Measurements from ENCODE around the gene CCL7. TPM values are rescaled to one million over a fixed set of nuclear protein-coding genes. Genes with fewer than 3 reads are reported as not detected.

CCL7 gene
- polyA plus RNA-seq, 4 donors, result 0.15 TPM; not detected in 3

GRCh38 chr17:34257299-34257985 lies 12.6 kb upstream of the CCL7 start:
- WGBS, 3 donors, result 76 to 78% (median 78%) methylated on average over 5 of the region's 5 CpGs

GRCh38 chr17:34257986-34258326 lies 12.1 kb upstream of the CCL7 start:
- no peak overlapping the region for H3K4me3 ChIP-seq (ENCODE audit: low read depth in 1 of 3, low read length in 3 of 3)
- no peak overlapping the region for H3K27ac ChIP-seq (ENCODE audit: low read depth in 1 of 3, low read length in 2 of 3)
- 71 to 100% (median 93%) methylated on average over 1 of the region's 1 CpG for whole genome bisulfite sequencing, 3 donors
- no peak for DNase-seq
- H3K36me3 ChIP-seq (ENCODE audit: control insufficient read depth in 3 of 3, insufficient read depth in 2 of 3, low read depth in 1 of 3, low read length in 3 of 3), result no peaks in the 10 kb centered on the region
- H3K9me3 ChIP-seq (ENCODE audit: control insufficient read depth in 2 of 2, insufficient read depth in 1 of 2, low read depth in 1 of 2, low read length in 1 of 2), result no peaks in the 10 kb centered on the region
- peaks cover 0 to 2% (median 0%) of the 10 kb centered on the region in 3 donors for H3K27me3 ChIP-seq (ENCODE audit: control insufficient read depth in 3 of 3, insufficient read depth in 3 of 3, low read length in 3 of 3)
- peaks cover 0 to 18% (median 2%) of the 10 kb centered on the region in 3 donors for H3K4me1 ChIP-seq (ENCODE audit: control insufficient read depth in 3 of 3, insufficient read depth in 2 of 3, low read depth in 1 of 3, low read length in 2 of 3)
- no peak for FAIRE-seq

More at GRCh38 chr17:34257299-34257985, 12.6 kb upstream of the CCL7 start:
- Histone ChIP-seq H3K27ac (ENCODE audit: low read depth in 1 of 3, low read length in 2 of 3) (no peak overlapping the region), H3K27me3 (ENCODE audit: control insufficient read depth in 3 of 3, insufficient read depth in 3 of 3, low read length in 3 of 3) (peaks cover 0 to 2% (median 0%) of the 10 kb centered on the region in 3 donors), H3K4me3 (ENCODE audit: low read depth in 1 of 3, low read length in 3 of 3) (no peak overlapping the region), H3K9me3 (ENCODE audit: control insufficient read depth in 2 of 2, insufficient read depth in 1 of 2, low read depth in 1 of 2, low read length in 1 of 2) (no peaks in the 10 kb centered on the region), H3K36me3 (ENCODE audit: control insufficient read depth in 3 of 3, insufficient read depth in 2 of 3, low read depth in 1 of 3, low read length in 3 of 3) (no peaks in the 10 kb centered on the region), H3K4me1 (ENCODE audit: control insufficient read depth in 3 of 3, insufficient read depth in 2 of 3, low read depth in 1 of 3, low read length in 2 of 3) (peaks cover 0 to 23% (median 2%) of the 10 kb centered on the region in 3 donors)
- no peak for DNase-seq
- FAIRE-seq, result no peak

GRCh38 chr17:34259146-34259545 lies 10.9 kb upstream of the CCL7 start:
- Histone ChIP-seq H3K4me3 (ENCODE audit: low read depth in 1 of 3, low read length in 3 of 3) (no peak overlapping the region), H3K36me3 (ENCODE audit: control insufficient read depth in 3 of 3, insufficient read depth in 2 of 3, low read depth in 1 of 3, low read length in 3 of 3) (no peaks in the 10 kb centered on the region), H3K27me3 (ENCODE audit: control insufficient read depth in 3 of 3, insufficient read depth in 3 of 3, low read length in 3 of 3) (peaks cover 0 to 2% (median 0%) of the 10 kb centered on the region in 3 donors), H3K27ac (ENCODE audit: low read depth in 1 of 3, low read length in 2 of 3) (no peak overlapping the region), H3K4me1 (ENCODE audit: control insufficient read depth in 3 of 3, insufficient read depth in 2 of 3, low read depth in 1 of 3, low read length in 2 of 3) (peaks cover 0 to 10% (median 0%) of the 10 kb centered on the region in 3 donors), H3K9me3 (ENCODE audit: control insufficient read depth in 2 of 2, insufficient read depth in 1 of 2, low read depth in 1 of 2, low read length in 1 of 2) (no peaks in the 10 kb centered on the region)
- FAIRE-seq (no peak), DNase-seq (no peak)

GRCh38 chr17:34260861-34261260 lies 9.2 kb upstream of the CCL7 start:
- H3K4me3 ChIP-seq (ENCODE audit: low read depth in 1 of 3, low read length in 3 of 3), result no peak overlapping the region
- H3K36me3 ChIP-seq (ENCODE audit: control insufficient read depth in 3 of 3, insufficient read depth in 2 of 3, low read depth in 1 of 3, low read length in 3 of 3), result no peaks in the 10 kb centered on the region
- WGBS, 3 donors, result 65 to 83% (median 75%) methylated on average over 4 of the region's 4 CpGs
- no peak overlapping the region for H3K27ac ChIP-seq (ENCODE audit: low read depth in 1 of 3, low read length in 2 of 3)
- DNase-seq, result no peak
- H3K9me3 ChIP-seq (ENCODE audit: control insufficient read depth in 2 of 2, insufficient read depth in 1 of 2, low read depth in 1 of 2, low read length in 1 of 2), result no peaks in the 10 kb centered on the region
- no peak for FAIRE-seq
- H3K4me1 ChIP-seq (ENCODE audit: control insufficient read depth in 3 of 3, insufficient read depth in 2 of 3, low read depth in 1 of 3, low read length in 2 of 3), result no peaks in the 10 kb centered on the region
- no peaks in the 10 kb centered on the region for H3K27me3 ChIP-seq (ENCODE audit: control insufficient read depth in 3 of 3, insufficient read depth in 3 of 3, low read length in 3 of 3)

- Histone ChIP-seq H3K27ac (ENCODE audit: low read depth in 1 of 3, low read length in 2 of 3) (no peak overlapping the region), H3K4me1 (ENCODE audit: control insufficient read depth in 3 of 3, insufficient read depth in 2 of 3, low read depth in 1 of 3, low read length in 2 of 3) (no peaks in the 10 kb centered on the region), H3K9me3 (ENCODE audit: control insufficient read depth in 2 of 2, insufficient read depth in 1 of 2, low read depth in 1 of 2, low read length in 1 of 2) (no peaks in the 10 kb centered on the region), H3K4me3 (ENCODE audit: low read depth in 1 of 3, low read length in 3 of 3) (no peak overlapping the region), H3K36me3 (ENCODE audit: control insufficient read depth in 3 of 3, insufficient read depth in 2 of 3, low read depth in 1 of 3, low read length in 3 of 3) (no peaks in the 10 kb centered on the region), H3K27me3 (ENCODE audit: control insufficient read depth in 3 of 3, insufficient read depth in 3 of 3, low read length in 3 of 3) (peaks cover 0 to 4% (median 0%) of the 10 kb centered on the region in 3 donors)
- FAIRE-seq, result no peak
- DNase-seq, result no peak
- 79 to 83% (median 82%) methylated on average over 5 of the region's 5 CpGs for WGBS, 3 donors
Measured at GRCh38 chr17:34261568-34262337, 8.3 kb upstream of the CCL7 start.

- peaks cover 0 to 4% (median 0%) of the 10 kb centered on the region in 3 donors for H3K27me3 ChIP-seq (ENCODE audit: control insufficient read depth in 3 of 3, insufficient read depth in 3 of 3, low read length in 3 of 3)
- H3K36me3 ChIP-seq (ENCODE audit: control insufficient read depth in 3 of 3, insufficient read depth in 2 of 3, low read depth in 1 of 3, low read length in 3 of 3), result no peaks in the 10 kb centered on the region
- H3K4me3 ChIP-seq (ENCODE audit: low read depth in 1 of 3, low read length in 3 of 3), result no peak overlapping the region
- no peaks in the 10 kb centered on the region for H3K4me1 ChIP-seq (ENCODE audit: control insufficient read depth in 3 of 3, insufficient read depth in 2 of 3, low read depth in 1 of 3, low read length in 2 of 3)
- FAIRE-seq (no peak), DNase-seq (no peak)
- H3K27ac ChIP-seq (ENCODE audit: low read depth in 1 of 3, low read length in 2 of 3), result no peak overlapping the region
- WGBS, 3 donors, result 25 to 57% (median 35%) methylated on average over 3 of the region's 3 CpGs
- H3K9me3 ChIP-seq (ENCODE audit: control insufficient read depth in 2 of 2, insufficient read depth in 1 of 2, low read depth in 1 of 2, low read length in 1 of 2), result no peaks in the 10 kb centered on the region
Measured at GRCh38 chr17:34265711-34266110, 4.3 kb upstream of the CCL7 start.

GRCh38 chr17:34275881-34276280 lies 5.9 kb downstream of the CCL7 start:
- H3K4me1 ChIP-seq (ENCODE audit: control insufficient read depth in 3 of 3, insufficient read depth in 2 of 3, low read depth in 1 of 3, low read length in 2 of 3), result peaks cover 0 to 5% (median 0%) of the 10 kb centered on the region in 3 donors
- no peaks in the 10 kb centered on the region for H3K27me3 ChIP-seq (ENCODE audit: control insufficient read depth in 3 of 3, insufficient read depth in 3 of 3, low read length in 3 of 3)
- no peak overlapping the region for H3K4me3 ChIP-seq (ENCODE audit: low read depth in 1 of 3, low read length in 3 of 3)
- WGBS, 3 donors, result 0 to 24% (median 14%) methylated on average over 1 of the region's 1 CpG
- H3K9me3 ChIP-seq (ENCODE audit: control insufficient read depth in 2 of 2, insufficient read depth in 1 of 2, low read depth in 1 of 2, low read length in 1 of 2), result no peaks in the 10 kb centered on the region
- no peak overlapping the region for H3K27ac ChIP-seq (ENCODE audit: low read depth in 1 of 3, low read length in 2 of 3)
- FAIRE-seq (no peak), DNase-seq (peak in 1 of 2 donors; percentile 35)
- no peaks in the 10 kb centered on the region for H3K36me3 ChIP-seq (ENCODE audit: control insufficient read depth in 3 of 3, insufficient read depth in 2 of 3, low read depth in 1 of 3, low read length in 3 of 3)

- Histone ChIP-seq H3K27me3 (ENCODE audit: control insufficient read depth in 3 of 3, insufficient read depth in 3 of 3, low read length in 3 of 3) (no peaks in the 10 kb centered on the region), H3K9me3 (ENCODE audit: control insufficient read depth in 2 of 2, insufficient read depth in 1 of 2, low read depth in 1 of 2, low read length in 1 of 2) (no peaks in the 10 kb centered on the region), H3K4me3 (ENCODE audit: low read depth in 1 of 3, low read length in 3 of 3) (no peak overlapping the region), H3K27ac (ENCODE audit: low read depth in 1 of 3, low read length in 2 of 3) (no peak overlapping the region), H3K4me1 (ENCODE audit: control insufficient read depth in 3 of 3, insufficient read depth in 2 of 3, low read depth in 1 of 3, low read length in 2 of 3) (peaks cover 0 to 5% (median 0%) of the 10 kb centered on the region in 3 donors), H3K36me3 (ENCODE audit: control insufficient read depth in 3 of 3, insufficient read depth in 2 of 3, low read depth in 1 of 3, low read length in 3 of 3) (no peaks in the 10 kb centered on the region)
- DNase-seq, result no peak
- WGBS, 3 donors, result 47 to 57% (median 49%) methylated on average over 4 of the region's 4 CpGs
- no peak for FAIRE-seq
Measured at GRCh38 chr17:34276826-34277225, 6.8 kb downstream of the CCL7 start.
